PFSK-1 (cell line): ENCODE results near the gene SLC43A2.

Source experiments
- FOXP2 ChIP-seq: optimal IDR thresholded peaks from 2 replicates; pipeline ENCODE3; 2011; ENCODE audit warnings: borderline replicate concordance, control low read depth, inconsistent platforms; ENCODE audit not compliant: insufficient read depth; ENCODE audit errors: extremely low read length, extremely low read depth
- POLR2AphosphoS5 ChIP-seq: IDR thresholded peaks from 2 replicates; pipeline ENCODE4 v1.6.1; 2012; ENCODE audit warnings: low read depth, mild to moderate bottlenecking, control low read depth, low read length, moderate library complexity
- REST ChIP-seq, 2 experiments: IDR thresholded peaks; 2 replicates each; pipeline versions ENCODE4 v1.6.1 to v1.8.0; 2011 to 2012; ENCODE audit warnings: low read depth in 2 of 2, low read length in 2 of 2, control low read depth in 1 of 2, inconsistent platforms in 1 of 2, mild to moderate bottlenecking in 1 of 2, moderate library complexity in 1 of 2; ENCODE audit not compliant: insufficient read depth in 1 of 2
- SIN3A ChIP-seq: IDR thresholded peaks from 2 replicates; pipeline ENCODE4 v1.6.1; 2012; ENCODE audit warnings: mild to moderate bottlenecking, low read length, moderate library complexity, borderline replicate concordance; ENCODE audit not compliant: insufficient read depth
- TAF1 ChIP-seq: IDR thresholded peaks from 2 replicates; pipeline ENCODE4 v1.6.1; 2012; ENCODE audit warnings: low read length, control low read depth, borderline replicate concordance; ENCODE audit not compliant: insufficient read depth

The SLC43A2 gene

GRCh38 chr17:1617620-1618174 lies 10.9 kb downstream of the SLC43A2 start:
- TF ChIP-seq FOXP2 (no peak), SIN3A (no peak), POLR2AphosphoS5 (no peak), TAF1 (no peak), REST (IDR thresholded peaks at IDR 0.05; ENCODE audit: insufficient read depth in 1 of 2, low read depth in 2 of 2, low read length in 2 of 2) (no peak)

GRCh38 chr17:1616101-1616500 lies 12.5 kb downstream of the SLC43A2 start:
- no peak for TF ChIP-seq FOXP2
- no peak for TF ChIP-seq SIN3A
- TF ChIP-seq REST (IDR thresholded peaks at IDR 0.05; ENCODE audit: insufficient read depth in 1 of 2, low read depth in 2 of 2, low read length in 2 of 2): no peak
- TF ChIP-seq POLR2AphosphoS5: no peak
- TF ChIP-seq TAF1: no peak

- TF ChIP-seq SIN3A (no peak), TAF1 (no peak), REST (IDR thresholded peaks at IDR 0.05; ENCODE audit: insufficient read depth in 1 of 2, low read depth in 2 of 2, low read length in 2 of 2) (no peak), POLR2AphosphoS5 (no peak), FOXP2 (no peak)
Observed at GRCh38 chr17:1612400-1612799, 16.2 kb downstream of the SLC43A2 start.

GRCh38 chr17:1611715-1612114 lies 16.9 kb downstream of the SLC43A2 start:
- TF ChIP-seq SIN3A (no peak), TAF1 (no peak), FOXP2 (no peak), POLR2AphosphoS5 (no peak), REST (IDR thresholded peaks at IDR 0.05; ENCODE audit: insufficient read depth in 1 of 2, low read depth in 2 of 2, low read length in 2 of 2) (no peak)

GRCh38 chr17:1608676-1609075 lies 20.0 kb downstream of the SLC43A2 start:
- TF ChIP-seq SIN3A: no peak
- TF ChIP-seq REST (IDR thresholded peaks at IDR 0.05; ENCODE audit: insufficient read depth in 1 of 2, low read depth in 2 of 2, low read length in 2 of 2): no peak
- TF ChIP-seq POLR2AphosphoS5: no peak
- TF ChIP-seq TAF1: no peak
- TF ChIP-seq FOXP2: no peak
